ENCODE measurements around the gene SCN4A.

DNA sequence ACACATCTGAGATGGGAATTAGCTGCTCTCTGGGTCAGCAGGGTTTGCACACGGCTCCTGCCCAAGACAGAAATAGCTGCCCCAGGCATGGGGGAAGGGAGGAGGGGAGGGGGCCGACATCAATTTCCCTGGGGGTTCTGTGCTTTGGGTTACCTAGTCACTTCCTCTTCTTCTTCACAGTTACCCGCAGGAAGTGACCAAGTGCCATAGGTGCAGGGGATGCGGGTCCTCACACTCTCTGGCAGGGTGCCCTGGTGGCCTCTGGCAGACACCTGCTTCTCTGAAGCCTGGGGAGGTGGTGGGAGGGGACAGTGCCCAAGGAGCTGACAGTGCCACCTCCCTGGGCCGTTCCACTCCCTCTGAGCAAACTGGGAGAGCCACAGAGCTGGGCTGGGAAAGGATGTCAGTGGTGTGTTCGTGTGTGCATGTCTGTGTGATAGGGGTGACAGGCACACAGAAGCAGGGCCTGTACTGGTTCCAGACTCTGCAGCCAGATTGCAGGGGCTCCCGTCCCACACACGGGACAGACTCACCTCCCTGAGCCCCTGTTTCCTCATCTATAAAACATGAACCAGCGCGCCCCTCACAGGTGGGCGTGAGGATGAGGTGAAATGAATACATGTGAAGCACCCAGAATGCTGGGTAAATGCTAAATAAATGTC lies 18.2 kb downstream of the SCN4A start:
- TF ChIP-seq, protein P1, sequence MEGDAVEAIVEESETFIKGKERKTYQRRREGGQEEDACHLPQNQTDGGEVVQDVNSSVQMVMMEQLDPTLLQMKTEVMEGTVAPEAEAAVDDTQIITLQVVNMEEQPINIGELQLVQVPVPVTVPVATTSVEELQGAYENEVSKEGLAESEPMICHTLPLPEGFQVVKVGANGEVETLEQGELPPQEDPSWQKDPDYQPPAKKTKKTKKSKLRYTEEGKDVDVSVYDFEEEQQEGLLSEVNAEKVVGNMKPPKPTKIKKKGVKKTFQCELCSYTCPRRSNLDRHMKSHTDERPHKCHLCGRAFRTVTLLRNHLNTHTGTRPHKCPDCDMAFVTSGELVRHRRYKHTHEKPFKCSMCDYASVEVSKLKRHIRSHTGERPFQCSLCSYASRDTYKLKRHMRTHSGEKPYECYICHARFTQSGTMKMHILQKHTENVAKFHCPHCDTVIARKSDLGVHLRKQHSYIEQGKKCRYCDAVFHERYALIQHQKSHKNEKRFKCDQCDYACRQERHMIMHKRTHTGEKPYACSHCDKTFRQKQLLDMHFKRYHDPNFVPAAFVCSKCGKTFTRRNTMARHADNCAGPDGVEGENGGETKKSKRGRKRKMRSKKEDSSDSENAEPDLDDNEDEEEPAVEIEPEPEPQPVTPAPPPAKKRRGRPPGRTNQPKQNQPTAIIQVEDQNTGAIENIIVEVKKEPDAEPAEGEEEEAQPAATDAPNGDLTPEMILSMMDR (conservative IDR thresholded peaks at IDR 0.05), result no peak
- no peak for TF ChIP-seq EZH2 (IDR thresholded peaks at IDR 0.05; ENCODE audit: low read depth)

Data from PC-9 (cell line).